Measurements from ENCODE around the gene GARRE1. TPM values are rescaled to one million over a fixed set of nuclear protein-coding genes. Genes with fewer than 3 reads are reported as not detected.

GARRE1 gene
- total RNA-seq (2022; extraction: Qiagen RNA extraction; ENCODE audit: low read depth) = 9.5 to 14.0 TPM (median 12.8 TPM) in 5 replicates

GRCh38 chr19:34254046-34254697 lies at the start of gene GARRE1:
Gene GARRE1, plus strand, starts transcription at chr19:34254554. Its CDS starts 45,920 bp downstream, at chr19:34300474.

Other genes starting within 250 kb of the GARRE1 start
- gene LSM14A, start 82.0 kb upstream of the GARRE1 start, total RNA-seq (2022; extraction: Qiagen RNA extraction; ENCODE audit: low read depth) = 215 to 301 TPM (median 243 TPM) in 5 replicates
- gene GPI, start 110.6 kb downstream of the GARRE1 start, total RNA-seq (2022; extraction: Qiagen RNA extraction; ENCODE audit: low read depth) = 669 to 794 TPM (median 742 TPM) in 5 replicates
- gene PDCD2L, start 149.8 kb downstream of the GARRE1 start, total RNA-seq (2022; extraction: Qiagen RNA extraction; ENCODE audit: low read depth) = 27.4 to 35.9 TPM (median 33.8 TPM) in 5 replicates
- 259 to 326 TPM (median 315 TPM) in 5 replicates for gene UBA2, start 173.8 kb downstream of the GARRE1 start, total RNA-seq (2022; extraction: Qiagen RNA extraction; ENCODE audit: low read depth)
- 24.9 to 32.8 TPM (median 32.0 TPM) in 5 replicates for gene WTIP, start 227.2 kb downstream of the GARRE1 start, total RNA-seq (2022; extraction: Qiagen RNA extraction; ENCODE audit: low read depth)

Data from A549 treated with DMSO at 1 μM for 4 hours (cell line).